HL-60 (cell line): ENCODE results near the gene MSI2.

Experiments used
- DNase-seq, 2 experiments: peaks; one replicate each; pipeline ENCODE4 v3.0.0-alpha.2; 2010 to 2020; ENCODE audit warnings: low read depth in 1 of 2, low spot score in 1 of 2
- H3K27ac ChIP-seq: fragments of 250-450 bp; sonication (Bioruptor Pico); replicated peaks from 2 replicates; pipeline ENCODE4 v1.5.1; 2020; ENCODE audit warnings: mild to moderate bottlenecking, moderate library complexity
- H3K27me3 ChIP-seq: fragments of 250-450 bp; sonication (Bioruptor Pico); 2 replicates; pipeline ENCODE4 v1.5.1; 2021; ENCODE audit warnings: mild to moderate bottlenecking, moderate library complexity; ENCODE audit not compliant: insufficient read depth, poor library complexity, severe bottlenecking
- H3K4me3 ChIP-seq: replicated peaks from 2 replicates; pipeline ENCODE4 v1.5.1; 2011; ENCODE audit warnings: mild to moderate bottlenecking, control low read depth, low read length; ENCODE audit not compliant: insufficient read depth
- GABPA ChIP-seq: IDR thresholded peaks from 2 replicates; pipeline ENCODE4 v1.6.1; 2012; ENCODE audit warnings: low read depth
- POLR2AphosphoS5 ChIP-seq: IDR thresholded peaks from 2 replicates; pipeline ENCODE4 v1.6.1; 2012; ENCODE audit warnings: low read depth
- SPI1 ChIP-seq: IDR thresholded peaks from 2 replicates; pipeline ENCODE4 v1.6.1; 2012; ENCODE audit warnings: low read depth, mild to moderate bottlenecking, borderline replicate concordance
- TF ChIP-seq, protein P1 (sequence below): IDR thresholded peaks from 2 replicates; pipeline ENCODE4 v1.6.1; 2012; ENCODE audit warnings: low read depth; ENCODE audit not compliant: insufficient replicate concordance
- TF ChIP-seq, protein P2 (sequence below): IDR thresholded peaks from one replicate; pipeline ENCODE4 v1.5.1; 2011; ENCODE audit warnings: low read length, control low read depth, inconsistent platforms; ENCODE audit not compliant: insufficient read depth

The MSI2 gene

DNA sequence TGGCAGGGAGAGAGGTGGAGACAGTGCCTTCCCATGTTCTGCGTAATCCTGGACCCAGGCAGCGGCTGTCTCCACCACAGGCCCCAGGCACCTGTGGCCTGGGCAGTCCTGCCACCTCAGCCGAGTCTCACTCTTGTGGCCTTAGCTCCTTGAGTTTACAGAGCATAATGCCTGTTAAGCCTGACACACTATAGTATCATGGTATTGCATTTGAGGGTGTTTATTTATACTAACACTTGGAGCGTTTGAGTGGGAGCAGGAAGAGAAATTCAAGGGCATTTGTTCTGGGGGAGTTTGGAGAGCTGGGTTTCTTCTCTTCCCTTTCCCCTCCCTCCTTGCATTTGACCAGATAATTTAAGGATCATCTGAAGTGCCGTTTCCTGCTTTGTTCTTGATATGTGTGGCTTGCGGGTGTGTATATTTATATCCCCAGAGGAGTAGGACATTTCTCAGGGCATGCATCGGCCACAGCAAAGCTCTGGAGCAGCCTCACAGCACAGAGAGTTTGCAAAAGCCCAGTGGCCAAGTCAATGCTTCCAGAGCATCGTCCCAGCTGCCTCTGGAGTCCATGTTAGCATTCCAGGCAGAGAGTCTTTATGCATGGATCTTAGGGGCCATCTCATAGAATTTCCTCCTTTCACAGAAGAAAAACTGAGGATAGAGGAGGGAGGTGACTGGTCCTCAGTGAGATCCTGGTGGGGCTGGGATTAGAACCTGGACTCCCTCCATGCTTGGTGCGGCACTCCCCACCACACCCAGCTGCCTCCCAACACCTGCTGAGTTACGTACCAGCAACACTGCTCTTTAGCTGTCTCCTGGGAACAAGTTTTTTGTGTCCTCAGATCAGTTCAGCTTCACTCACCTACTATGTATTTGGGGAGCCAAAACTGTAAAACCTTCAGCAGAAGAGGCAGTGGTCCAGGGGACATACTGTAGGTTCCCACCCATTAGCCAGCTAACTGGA, 266.0 kb downstream of the MSI2 start:
- H3K27me3 ChIP-seq = no peaks in the 10 kb centered on the region
- no peak for TF ChIP-seq SPI1
- TF ChIP-seq POLR2AphosphoS5 = no peak
- no peak for TF ChIP-seq GABPA
- TF ChIP-seq, protein P1, sequence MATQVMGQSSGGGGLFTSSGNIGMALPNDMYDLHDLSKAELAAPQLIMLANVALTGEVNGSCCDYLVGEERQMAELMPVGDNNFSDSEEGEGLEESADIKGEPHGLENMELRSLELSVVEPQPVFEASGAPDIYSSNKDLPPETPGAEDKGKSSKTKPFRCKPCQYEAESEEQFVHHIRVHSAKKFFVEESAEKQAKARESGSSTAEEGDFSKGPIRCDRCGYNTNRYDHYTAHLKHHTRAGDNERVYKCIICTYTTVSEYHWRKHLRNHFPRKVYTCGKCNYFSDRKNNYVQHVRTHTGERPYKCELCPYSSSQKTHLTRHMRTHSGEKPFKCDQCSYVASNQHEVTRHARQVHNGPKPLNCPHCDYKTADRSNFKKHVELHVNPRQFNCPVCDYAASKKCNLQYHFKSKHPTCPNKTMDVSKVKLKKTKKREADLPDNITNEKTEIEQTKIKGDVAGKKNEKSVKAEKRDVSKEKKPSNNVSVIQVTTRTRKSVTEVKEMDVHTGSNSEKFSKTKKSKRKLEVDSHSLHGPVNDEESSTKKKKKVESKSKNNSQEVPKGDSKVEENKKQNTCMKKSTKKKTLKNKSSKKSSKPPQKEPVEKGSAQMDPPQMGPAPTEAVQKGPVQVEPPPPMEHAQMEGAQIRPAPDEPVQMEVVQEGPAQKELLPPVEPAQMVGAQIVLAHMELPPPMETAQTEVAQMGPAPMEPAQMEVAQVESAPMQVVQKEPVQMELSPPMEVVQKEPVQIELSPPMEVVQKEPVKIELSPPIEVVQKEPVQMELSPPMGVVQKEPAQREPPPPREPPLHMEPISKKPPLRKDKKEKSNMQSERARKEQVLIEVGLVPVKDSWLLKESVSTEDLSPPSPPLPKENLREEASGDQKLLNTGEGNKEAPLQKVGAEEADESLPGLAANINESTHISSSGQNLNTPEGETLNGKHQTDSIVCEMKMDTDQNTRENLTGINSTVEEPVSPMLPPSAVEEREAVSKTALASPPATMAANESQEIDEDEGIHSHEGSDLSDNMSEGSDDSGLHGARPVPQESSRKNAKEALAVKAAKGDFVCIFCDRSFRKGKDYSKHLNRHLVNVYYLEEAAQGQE = no peak
- TF ChIP-seq, protein P2, sequence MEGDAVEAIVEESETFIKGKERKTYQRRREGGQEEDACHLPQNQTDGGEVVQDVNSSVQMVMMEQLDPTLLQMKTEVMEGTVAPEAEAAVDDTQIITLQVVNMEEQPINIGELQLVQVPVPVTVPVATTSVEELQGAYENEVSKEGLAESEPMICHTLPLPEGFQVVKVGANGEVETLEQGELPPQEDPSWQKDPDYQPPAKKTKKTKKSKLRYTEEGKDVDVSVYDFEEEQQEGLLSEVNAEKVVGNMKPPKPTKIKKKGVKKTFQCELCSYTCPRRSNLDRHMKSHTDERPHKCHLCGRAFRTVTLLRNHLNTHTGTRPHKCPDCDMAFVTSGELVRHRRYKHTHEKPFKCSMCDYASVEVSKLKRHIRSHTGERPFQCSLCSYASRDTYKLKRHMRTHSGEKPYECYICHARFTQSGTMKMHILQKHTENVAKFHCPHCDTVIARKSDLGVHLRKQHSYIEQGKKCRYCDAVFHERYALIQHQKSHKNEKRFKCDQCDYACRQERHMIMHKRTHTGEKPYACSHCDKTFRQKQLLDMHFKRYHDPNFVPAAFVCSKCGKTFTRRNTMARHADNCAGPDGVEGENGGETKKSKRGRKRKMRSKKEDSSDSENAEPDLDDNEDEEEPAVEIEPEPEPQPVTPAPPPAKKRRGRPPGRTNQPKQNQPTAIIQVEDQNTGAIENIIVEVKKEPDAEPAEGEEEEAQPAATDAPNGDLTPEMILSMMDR = no peak
- no peak overlapping the region for H3K27ac ChIP-seq
- no peak overlapping the region for H3K4me3 ChIP-seq
- DNase-seq = no peak

DNA sequence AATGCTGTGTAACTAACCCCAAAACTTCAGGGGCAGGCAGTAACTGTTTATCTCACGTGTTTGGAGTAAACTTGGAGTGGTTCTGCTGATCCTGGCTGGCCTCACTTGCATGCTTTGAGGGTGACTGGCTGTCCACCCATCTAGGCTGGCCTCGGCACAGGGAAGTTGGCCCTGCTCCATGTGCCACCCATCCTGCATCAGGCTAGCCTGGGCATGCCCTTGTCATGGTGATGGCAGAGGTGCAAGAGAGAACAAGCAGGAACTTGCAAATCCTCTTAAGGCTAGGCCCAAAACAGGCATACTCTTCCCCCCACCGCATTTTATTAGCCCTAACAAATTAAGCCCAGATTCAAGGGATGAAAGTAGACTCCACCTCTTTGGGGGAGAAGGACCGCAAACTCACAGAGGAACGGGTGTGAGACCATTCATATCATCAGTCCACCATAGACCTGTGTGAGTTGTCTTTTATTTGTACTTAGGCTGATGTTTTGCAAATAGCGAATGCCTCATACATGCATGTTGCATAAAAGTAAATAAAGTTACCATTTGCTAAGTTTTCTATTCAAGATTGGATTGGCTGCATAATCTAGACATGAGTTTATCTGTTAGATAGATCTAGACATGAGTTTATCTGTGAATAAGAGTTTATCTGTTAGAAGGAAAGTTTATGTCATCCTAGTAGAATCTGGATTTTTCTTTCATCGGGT, 267.8 kb downstream of the MSI2 start:
- TF ChIP-seq SPI1 = no peak
- TF ChIP-seq, protein P1 = no peak
- TF ChIP-seq, protein P2 = no peak
- no peak for TF ChIP-seq GABPA
- TF ChIP-seq POLR2AphosphoS5 = no peak
- Histone ChIP-seq H3K27ac (no peak overlapping the region), H3K27me3 (no peaks in the 10 kb centered on the region), H3K4me3 (no peak overlapping the region)
- DNase-seq = no peak

DNA sequence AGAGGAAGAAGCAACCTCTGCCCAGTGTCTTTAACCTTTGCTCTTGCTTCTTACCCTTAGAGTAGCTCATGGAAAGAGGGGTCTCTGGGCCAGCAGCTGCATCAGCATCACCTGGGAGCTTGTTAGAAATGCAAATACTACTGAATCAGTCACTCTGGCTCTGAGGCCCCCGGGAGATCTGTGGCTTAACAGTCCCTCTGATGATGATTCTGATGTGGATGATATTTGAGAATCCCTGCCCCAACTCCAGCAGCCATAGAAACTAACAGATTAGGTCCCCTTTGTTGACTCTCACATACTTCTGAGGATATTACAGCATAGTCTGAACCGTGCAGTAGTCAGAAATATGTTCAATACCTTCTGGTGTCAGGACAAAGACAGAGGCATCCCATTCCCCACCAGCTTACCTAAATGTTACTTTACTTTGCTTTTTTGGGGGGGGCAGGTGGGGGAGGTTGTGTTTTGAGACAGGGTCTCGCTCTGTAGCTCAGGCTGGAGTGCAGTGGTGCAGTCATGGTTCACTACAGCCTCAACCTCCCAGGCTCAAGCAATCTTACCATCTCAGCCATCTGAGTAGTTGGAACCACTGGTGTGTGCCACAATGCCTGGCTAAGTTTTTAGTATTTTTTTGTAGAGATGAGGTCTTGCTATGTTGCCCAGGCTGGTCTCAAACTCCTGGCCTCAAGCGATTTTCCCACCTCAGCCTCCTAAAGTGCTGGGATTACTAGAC, 268.7 kb downstream of the MSI2 start:
- no peak for TF ChIP-seq GABPA
- TF ChIP-seq, protein P2 = no peak
- TF ChIP-seq, protein P1 = no peak
- Histone ChIP-seq H3K27me3 (no peaks in the 10 kb centered on the region), H3K4me3 (no peak overlapping the region), H3K27ac (no peak overlapping the region)
- no peak for DNase-seq
